ENCODE measurements around the gene SLC2A13. TPM values are rescaled to one million over a fixed set of nuclear protein-coding genes. Genes with fewer than 3 reads are reported as not detected.

The SLC2A13 gene
- total and polyA plus RNA-seq, 4 donors: 1.9 to 20.2 (median 6.9) TPM

DNA sequence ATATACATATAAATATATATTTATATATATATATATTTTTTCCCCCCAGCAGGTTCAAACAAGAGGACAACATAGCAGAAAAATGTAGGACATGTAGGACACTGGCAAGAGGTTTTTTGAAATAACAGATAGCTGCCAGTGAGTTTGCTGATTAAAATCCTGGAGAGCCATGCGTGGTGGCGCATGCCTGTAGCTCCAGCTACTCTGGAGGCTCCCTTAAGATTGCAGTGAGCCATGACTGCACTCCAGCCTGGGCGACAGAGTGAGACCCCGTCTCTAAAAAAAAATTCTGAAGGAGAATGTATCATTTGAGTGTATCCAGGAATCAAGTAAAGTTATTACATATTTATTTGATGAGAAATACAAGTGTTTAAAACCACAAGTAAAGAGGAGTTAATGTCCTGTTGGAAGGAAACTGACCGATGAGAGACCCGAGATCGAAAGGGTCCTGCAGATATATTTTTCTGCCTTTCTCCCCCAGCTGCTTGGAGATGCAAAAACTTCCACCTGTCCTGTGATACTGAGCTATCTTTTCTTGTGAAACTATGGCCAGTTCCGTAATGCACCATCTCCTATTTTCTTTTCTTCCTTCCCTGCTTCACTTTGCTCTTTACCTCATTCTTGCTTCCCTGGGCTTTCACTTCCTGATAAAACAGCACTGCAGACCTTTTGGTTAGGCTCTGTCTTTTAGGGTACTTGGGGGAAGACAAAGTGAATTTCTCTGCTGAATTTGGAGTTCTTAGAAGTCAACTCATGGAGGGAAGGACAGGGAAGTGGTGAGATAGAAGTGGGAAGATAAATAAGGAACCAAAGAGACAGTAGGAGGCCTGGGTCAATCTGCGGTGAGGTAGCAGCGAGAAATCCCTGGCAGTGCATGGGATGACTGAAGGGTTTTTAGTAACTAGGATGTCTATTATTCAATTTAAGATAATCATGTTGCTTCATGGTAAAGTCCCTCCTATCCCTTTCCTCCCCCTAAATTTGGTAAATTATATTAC lies 41.2 kb upstream of the SLC2A13 start:
- WGBS: 74% methylated on average over 10 of the region's 10 CpGs
- DNase-seq (ENCODE audit: low spot score): no peak
- no peak for TF ChIP-seq FOXA1 (IDR thresholded peaks at IDR 0.05)
- TF ChIP-seq NR2F2 (IDR thresholded peaks at IDR 0.05): no peak
- no peak for TF ChIP-seq GABPA (IDR thresholded peaks at IDR 0.05 in 1 of 2, conservative IDR thresholded peaks at IDR 0.05 in 1 of 2)
- no peak for TF ChIP-seq HNF4A (conservative IDR thresholded peaks at IDR 0.05)
- no peak for TF ChIP-seq RAD21 (IDR thresholded peaks at IDR 0.05)
- no peak for TF ChIP-seq HNF4G (IDR thresholded peaks at IDR 0.05)
- TF ChIP-seq RXRA (IDR thresholded peaks at IDR 0.05): no peak

DNA sequence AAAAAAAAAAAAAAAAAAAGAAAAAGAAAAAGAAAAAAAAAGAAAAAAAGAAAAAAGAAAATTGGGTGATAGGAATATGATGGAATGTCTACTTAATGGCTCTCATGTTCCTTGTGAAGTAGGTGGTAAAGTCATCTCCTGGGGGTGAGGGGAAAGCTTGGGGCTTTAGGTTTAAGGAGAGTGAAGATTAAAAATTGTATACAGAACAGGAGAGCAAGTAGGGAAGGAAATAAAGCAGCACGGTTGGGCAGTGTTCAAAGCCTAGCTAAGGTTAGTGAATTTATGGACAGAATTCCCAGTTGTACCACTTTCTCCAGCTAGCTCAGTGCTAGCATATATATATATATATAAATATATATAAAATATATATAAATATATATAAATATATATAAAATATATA lies 40.0 kb upstream of the SLC2A13 start:
- TF ChIP-seq HNF4A (conservative IDR thresholded peaks at IDR 0.05) (no peak), SP1 (IDR thresholded peaks at IDR 0.05) (no peak), JUND (IDR thresholded peaks at IDR 0.05) (no peak)
- Histone ChIP-seq H3K36me3 (ENCODE audit: control insufficient read depth in 4 of 4, insufficient read depth in 3 of 4, low read depth in 1 of 4, low read length in 3 of 4) (no peaks in the 10 kb centered on the region), H3K9ac (ENCODE audit: low read depth in 1 of 2, low read length in 2 of 2) (no peak overlapping the region), H3K4me1 (ENCODE audit: control insufficient read depth in 4 of 4, insufficient read depth in 4 of 4, low read length in 3 of 4) (no peaks in the 10 kb centered on the region), H3K27me3 (ENCODE audit: control insufficient read depth in 4 of 4, insufficient read depth in 4 of 4, low read length in 3 of 4) (no peaks in the 10 kb centered on the region), H3K27ac (ENCODE audit: low read depth in 1 of 2, low read length in 2 of 2) (no peak overlapping the region), H3K9me3 (ENCODE audit: control insufficient read depth in 4 of 4, low read length in 3 of 4) (no peaks in the 10 kb centered on the region), H3K4me3 (ENCODE audit: low read depth in 1 of 3, low read length in 3 of 3) (no peak overlapping the region)
- DNase-seq (ENCODE audit: low spot score): no peak
- WGBS: 68% methylated on average over 1 of the region's 1 CpG

More for the DNA sequence above, 41.2 kb upstream of the SLC2A13 start:
- Histone ChIP-seq H3K36me3 (ENCODE audit: control insufficient read depth in 4 of 4, insufficient read depth in 3 of 4, low read depth in 1 of 4, low read length in 3 of 4) (no peaks in the 10 kb centered on the region), H3K27me3 (ENCODE audit: control insufficient read depth in 4 of 4, insufficient read depth in 4 of 4, low read length in 3 of 4) (no peaks in the 10 kb centered on the region), H3K27ac (ENCODE audit: low read depth in 1 of 2, low read length in 2 of 2) (no peak overlapping the region), H3K9ac (ENCODE audit: low read depth in 1 of 2, low read length in 2 of 2) (no peak overlapping the region), H3K4me3 (ENCODE audit: low read depth in 1 of 3, low read length in 3 of 3) (no peak overlapping the region), H3K9me3 (ENCODE audit: control insufficient read depth in 4 of 4, low read length in 3 of 4) (no peaks in the 10 kb centered on the region), H3K4me1 (ENCODE audit: control insufficient read depth in 4 of 4, insufficient read depth in 4 of 4, low read length in 3 of 4) (no peaks in the 10 kb centered on the region)

DNA sequence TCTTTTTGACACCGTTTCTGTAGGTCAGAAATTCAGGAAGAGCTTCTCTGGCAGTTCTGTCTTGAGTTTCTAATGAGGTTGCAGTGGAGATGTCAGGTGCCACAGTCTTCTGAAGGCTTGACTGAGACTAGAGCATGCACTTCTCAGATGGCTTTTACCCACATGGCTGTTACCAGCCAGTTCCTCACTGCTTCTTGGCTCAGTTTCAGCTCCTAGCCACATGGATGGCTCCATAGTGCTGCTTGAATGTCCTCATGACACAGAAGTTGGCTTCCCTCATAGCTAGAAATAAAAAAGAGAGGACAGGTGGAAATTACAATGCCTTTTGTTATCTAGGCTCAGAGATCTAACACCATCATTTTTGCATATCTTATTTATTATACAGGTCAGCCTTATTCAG lies 38.1 kb upstream of the SLC2A13 start:
- H3K4me3 ChIP-seq (ENCODE audit: low read depth in 1 of 3, low read length in 3 of 3): no peak overlapping the region
- no peaks in the 10 kb centered on the region for H3K27me3 ChIP-seq (ENCODE audit: control insufficient read depth in 4 of 4, insufficient read depth in 4 of 4, low read length in 3 of 4)
- 52% methylated on average over 1 of the region's 1 CpG for WGBS
- no peak overlapping the region for H3K9ac ChIP-seq (ENCODE audit: low read depth in 1 of 2, low read length in 2 of 2)
- no peak overlapping the region for H3K27ac ChIP-seq (ENCODE audit: low read depth in 1 of 2, low read length in 2 of 2)
- no peaks in the 10 kb centered on the region for H3K36me3 ChIP-seq (ENCODE audit: control insufficient read depth in 4 of 4, insufficient read depth in 3 of 4, low read depth in 1 of 4, low read length in 3 of 4)
- no peaks in the 10 kb centered on the region for H3K9me3 ChIP-seq (ENCODE audit: control insufficient read depth in 4 of 4, low read length in 3 of 4)
- no peak for DNase-seq (ENCODE audit: low spot score)
- TF ChIP-seq EGR1 (IDR thresholded peaks at IDR 0.05; ENCODE audit: low read depth in 2 of 2): no peak
- no peak for TF ChIP-seq HNF4A (conservative IDR thresholded peaks at IDR 0.05)
- TF ChIP-seq, protein P1, sequence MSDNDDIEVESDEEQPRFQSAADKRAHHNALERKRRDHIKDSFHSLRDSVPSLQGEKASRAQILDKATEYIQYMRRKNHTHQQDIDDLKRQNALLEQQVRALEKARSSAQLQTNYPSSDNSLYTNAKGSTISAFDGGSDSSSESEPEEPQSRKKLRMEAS (IDR thresholded peaks at IDR 0.05): no peak
- TF ChIP-seq, protein P2, sequence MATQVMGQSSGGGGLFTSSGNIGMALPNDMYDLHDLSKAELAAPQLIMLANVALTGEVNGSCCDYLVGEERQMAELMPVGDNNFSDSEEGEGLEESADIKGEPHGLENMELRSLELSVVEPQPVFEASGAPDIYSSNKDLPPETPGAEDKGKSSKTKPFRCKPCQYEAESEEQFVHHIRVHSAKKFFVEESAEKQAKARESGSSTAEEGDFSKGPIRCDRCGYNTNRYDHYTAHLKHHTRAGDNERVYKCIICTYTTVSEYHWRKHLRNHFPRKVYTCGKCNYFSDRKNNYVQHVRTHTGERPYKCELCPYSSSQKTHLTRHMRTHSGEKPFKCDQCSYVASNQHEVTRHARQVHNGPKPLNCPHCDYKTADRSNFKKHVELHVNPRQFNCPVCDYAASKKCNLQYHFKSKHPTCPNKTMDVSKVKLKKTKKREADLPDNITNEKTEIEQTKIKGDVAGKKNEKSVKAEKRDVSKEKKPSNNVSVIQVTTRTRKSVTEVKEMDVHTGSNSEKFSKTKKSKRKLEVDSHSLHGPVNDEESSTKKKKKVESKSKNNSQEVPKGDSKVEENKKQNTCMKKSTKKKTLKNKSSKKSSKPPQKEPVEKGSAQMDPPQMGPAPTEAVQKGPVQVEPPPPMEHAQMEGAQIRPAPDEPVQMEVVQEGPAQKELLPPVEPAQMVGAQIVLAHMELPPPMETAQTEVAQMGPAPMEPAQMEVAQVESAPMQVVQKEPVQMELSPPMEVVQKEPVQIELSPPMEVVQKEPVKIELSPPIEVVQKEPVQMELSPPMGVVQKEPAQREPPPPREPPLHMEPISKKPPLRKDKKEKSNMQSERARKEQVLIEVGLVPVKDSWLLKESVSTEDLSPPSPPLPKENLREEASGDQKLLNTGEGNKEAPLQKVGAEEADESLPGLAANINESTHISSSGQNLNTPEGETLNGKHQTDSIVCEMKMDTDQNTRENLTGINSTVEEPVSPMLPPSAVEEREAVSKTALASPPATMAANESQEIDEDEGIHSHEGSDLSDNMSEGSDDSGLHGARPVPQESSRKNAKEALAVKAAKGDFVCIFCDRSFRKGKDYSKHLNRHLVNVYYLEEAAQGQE (IDR thresholded peaks at IDR 0.05): no peak
- TF ChIP-seq RXRA (IDR thresholded peaks at IDR 0.05): no peak
- TF ChIP-seq SP1 (IDR thresholded peaks at IDR 0.05): no peak
- TF ChIP-seq FOXA2 (IDR thresholded peaks at IDR 0.05): no peak
- no peak for TF ChIP-seq RAD21 (IDR thresholded peaks at IDR 0.05)
- TF ChIP-seq HNF4G (IDR thresholded peaks at IDR 0.05): no peak
- TF ChIP-seq, protein P3, sequence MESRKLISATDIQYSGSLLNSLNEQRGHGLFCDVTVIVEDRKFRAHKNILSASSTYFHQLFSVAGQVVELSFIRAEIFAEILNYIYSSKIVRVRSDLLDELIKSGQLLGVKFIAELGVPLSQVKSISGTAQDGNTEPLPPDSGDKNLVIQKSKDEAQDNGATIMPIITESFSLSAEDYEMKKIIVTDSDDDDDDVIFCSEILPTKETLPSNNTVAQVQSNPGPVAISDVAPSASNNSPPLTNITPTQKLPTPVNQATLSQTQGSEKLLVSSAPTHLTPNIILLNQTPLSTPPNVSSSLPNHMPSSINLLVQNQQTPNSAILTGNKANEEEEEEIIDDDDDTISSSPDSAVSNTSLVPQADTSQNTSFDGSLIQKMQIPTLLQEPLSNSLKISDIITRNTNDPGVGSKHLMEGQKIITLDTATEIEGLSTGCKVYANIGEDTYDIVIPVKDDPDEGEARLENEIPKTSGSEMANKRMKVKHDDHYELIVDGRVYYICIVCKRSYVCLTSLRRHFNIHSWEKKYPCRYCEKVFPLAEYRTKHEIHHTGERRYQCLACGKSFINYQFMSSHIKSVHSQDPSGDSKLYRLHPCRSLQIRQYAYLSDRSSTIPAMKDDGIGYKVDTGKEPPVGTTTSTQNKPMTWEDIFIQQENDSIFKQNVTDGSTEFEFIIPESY (IDR thresholded peaks at IDR 0.05): no peak
- TF ChIP-seq, protein P4, sequence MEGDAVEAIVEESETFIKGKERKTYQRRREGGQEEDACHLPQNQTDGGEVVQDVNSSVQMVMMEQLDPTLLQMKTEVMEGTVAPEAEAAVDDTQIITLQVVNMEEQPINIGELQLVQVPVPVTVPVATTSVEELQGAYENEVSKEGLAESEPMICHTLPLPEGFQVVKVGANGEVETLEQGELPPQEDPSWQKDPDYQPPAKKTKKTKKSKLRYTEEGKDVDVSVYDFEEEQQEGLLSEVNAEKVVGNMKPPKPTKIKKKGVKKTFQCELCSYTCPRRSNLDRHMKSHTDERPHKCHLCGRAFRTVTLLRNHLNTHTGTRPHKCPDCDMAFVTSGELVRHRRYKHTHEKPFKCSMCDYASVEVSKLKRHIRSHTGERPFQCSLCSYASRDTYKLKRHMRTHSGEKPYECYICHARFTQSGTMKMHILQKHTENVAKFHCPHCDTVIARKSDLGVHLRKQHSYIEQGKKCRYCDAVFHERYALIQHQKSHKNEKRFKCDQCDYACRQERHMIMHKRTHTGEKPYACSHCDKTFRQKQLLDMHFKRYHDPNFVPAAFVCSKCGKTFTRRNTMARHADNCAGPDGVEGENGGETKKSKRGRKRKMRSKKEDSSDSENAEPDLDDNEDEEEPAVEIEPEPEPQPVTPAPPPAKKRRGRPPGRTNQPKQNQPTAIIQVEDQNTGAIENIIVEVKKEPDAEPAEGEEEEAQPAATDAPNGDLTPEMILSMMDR (IDR thresholded peaks at IDR 0.05; ENCODE audit: low read depth, low read length, missing input control): no peak
- TF ChIP-seq FOXA1 (IDR thresholded peaks at IDR 0.05): no peak
- no peak for TF ChIP-seq JUND (IDR thresholded peaks at IDR 0.05)
- TF ChIP-seq GABPA (IDR thresholded peaks at IDR 0.05 in 1 of 2, conservative IDR thresholded peaks at IDR 0.05 in 1 of 2): no peak
- no peak for TF ChIP-seq TAF1 (conservative IDR thresholded peaks at IDR 0.05)
- TF ChIP-seq, protein P5, sequence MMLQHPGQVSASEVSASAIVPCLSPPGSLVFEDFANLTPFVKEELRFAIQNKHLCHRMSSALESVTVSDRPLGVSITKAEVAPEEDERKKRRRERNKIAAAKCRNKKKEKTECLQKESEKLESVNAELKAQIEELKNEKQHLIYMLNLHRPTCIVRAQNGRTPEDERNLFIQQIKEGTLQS (IDR thresholded peaks at IDR 0.05): no peak
- no peak for TF ChIP-seq YY1 (IDR thresholded peaks at IDR 0.05)
- no peak for TF ChIP-seq NR2F2 (IDR thresholded peaks at IDR 0.05)
- no peaks in the 10 kb centered on the region for H3K4me1 ChIP-seq (ENCODE audit: control insufficient read depth in 4 of 4, insufficient read depth in 4 of 4, low read length in 3 of 4)
